GM03348 (cell line): Measurements from ENCODE around the gene ELOVL1.
"Not testable (repeated sequence)": the region's sequence is repeated elsewhere in the genome, so short reads cannot be mapped to it uniquely, and the experiment has no call there.

Experiments used
- DNase-seq: peaks from one replicate; pipeline ENCODE4 v3.0.0; 2012; ENCODE audit warnings: low spot score

Gene ELOVL1

DNA sequence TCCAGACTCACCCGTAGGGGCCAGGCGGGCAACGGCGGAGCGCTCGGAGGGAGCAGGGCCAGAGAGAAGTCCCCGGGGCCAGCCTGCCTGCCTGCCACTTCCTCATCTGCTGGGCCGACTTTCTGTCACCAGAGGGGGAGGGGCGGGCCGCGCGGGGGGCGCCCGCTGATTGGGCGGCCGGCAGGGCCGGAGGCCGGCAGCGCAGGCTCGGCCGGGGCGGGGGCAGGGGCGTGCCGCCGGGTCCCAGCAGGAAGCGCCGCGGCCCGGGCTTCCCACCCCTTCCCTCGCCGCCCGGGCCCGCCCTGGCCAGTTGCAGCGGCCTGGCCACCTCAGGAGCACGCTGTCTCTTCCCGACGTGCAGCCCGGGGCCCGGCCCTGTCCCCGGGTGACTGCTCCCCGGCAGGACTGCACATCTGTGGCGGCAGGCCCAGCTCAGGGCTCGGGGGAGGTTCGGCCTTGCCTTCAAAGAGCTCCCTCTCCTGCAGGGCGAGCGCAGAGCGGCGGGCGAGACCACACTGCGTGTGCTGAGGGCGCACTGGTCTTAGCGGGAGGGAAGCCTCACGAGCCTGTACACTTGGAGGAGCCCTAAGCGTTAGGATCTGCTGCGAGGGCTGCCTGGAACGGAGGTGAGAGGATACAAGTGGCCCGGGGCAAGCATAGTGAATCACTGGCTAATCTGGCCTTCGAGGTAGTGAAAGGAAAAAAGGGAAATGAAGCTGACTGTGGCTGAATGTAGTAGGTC, at the start of gene ELOVL1:
ELOVL1 (minus strand) TSS at position 108 of the 742 bp plus-strand sequence. CDS start 2,402 bp downstream, outside the sequence.
- peak; percentile 99 for DNase-seq

DNA sequence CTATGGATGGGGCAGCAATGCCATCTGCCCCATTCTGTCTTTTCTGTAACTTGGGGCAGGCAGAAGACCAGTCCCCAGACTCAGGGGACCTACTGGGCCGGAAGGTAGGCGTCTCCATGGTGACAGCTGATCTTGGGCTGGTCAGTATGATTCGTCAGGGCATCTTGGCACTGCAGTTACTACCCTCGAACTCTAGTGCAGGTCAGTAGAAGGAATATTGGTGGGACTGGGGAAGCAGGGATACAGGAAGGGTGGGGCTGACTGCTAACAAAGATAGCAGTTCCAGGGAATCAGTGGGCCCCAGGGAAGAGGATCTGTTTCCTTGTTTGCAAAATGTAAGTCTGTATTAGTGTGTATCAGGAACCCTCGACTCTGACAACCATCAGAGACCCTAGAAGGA, 48.1 kb upstream of the ELOVL1 start:
- DNase-seq = no peak

DNA sequence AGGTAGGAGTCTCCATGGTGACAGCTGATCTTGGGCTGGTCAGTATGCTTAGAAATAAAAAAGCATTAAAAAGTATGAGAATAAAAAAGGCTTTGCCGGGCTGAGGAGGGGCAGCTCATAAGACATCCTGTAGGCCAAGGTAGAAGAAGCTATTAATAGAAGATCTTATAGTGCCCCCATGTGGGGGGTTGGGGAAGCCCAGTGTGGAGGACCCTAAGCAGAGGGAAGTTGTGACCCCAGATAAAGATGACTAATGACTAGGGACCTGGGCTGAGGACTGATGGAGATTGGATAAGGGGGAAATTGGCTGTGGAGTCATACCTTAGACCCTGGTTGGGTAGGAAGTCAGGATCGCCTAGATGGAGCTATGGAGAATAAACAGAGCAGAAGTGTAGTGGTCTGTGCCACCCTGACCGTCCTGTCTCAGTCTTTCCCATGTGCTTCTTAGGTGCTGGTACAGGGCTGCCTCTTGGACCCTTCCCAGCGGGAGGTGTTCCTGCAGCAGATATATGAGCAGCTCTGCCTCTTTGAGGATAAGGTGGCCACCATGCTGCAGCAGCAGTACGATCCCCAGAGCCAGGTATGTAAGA, 46.9 kb upstream of the ELOVL1 start:
- DNase-seq = peak; percentile 63

DNA sequence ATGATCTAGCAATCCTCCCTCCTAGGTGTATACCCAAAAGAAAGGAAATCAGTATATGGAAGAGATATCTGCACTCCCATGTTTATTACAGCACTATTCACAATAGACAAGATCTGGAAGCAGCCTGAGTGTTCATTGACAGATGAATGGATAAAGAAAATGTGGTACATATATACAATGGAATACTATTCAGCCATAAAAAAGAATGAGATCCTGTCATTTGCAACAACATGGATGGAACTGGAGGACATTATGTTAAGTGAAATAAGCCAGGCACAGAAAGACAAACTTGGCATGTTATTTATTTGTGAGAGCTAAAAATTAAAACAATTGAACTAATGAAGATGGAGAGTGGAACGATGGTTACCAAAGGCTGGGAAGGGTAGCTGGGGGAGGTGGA, 45.6 kb upstream of the ELOVL1 start:
- DNase-seq = not testable (repeated sequence)

DNA sequence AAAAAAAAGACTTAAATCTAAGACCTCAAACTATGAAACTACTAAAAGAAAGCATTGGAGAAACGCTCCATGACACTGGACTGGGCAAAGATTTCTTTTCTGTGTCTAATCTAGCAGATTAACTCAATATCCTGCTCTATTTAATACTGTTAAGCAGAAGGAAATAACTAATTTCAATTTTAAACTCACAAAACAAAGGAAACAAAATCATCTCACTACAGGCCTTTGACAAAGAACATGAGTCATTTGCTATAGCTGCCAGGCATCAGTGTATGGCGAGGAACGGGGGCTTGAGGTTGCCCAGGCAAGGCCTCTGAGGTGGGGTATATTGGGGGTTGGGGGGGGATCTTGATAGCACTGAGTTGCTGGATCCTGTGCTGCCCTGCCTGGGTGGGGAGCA, 42.8 kb upstream of the ELOVL1 start:
- no peak for DNase-seq

DNA sequence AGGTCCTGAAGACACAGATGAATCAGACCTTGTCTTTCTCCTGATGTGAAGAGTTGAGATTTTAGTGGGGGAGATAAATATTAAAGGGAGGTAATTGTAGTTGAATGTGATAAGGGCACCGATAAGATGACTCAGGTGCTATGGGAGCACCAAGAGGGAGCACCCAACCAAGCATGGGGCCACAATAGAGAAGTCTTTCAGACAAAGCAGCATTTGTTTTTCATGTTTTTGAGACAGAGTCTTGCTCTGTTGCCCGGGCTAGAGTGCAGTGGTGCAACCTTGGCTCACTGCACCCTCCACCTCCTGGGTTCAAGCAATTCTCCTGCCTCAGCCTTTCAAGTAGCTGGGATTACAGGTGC, 38.0 kb upstream of the ELOVL1 start:
- DNase-seq = no peak

DNA sequence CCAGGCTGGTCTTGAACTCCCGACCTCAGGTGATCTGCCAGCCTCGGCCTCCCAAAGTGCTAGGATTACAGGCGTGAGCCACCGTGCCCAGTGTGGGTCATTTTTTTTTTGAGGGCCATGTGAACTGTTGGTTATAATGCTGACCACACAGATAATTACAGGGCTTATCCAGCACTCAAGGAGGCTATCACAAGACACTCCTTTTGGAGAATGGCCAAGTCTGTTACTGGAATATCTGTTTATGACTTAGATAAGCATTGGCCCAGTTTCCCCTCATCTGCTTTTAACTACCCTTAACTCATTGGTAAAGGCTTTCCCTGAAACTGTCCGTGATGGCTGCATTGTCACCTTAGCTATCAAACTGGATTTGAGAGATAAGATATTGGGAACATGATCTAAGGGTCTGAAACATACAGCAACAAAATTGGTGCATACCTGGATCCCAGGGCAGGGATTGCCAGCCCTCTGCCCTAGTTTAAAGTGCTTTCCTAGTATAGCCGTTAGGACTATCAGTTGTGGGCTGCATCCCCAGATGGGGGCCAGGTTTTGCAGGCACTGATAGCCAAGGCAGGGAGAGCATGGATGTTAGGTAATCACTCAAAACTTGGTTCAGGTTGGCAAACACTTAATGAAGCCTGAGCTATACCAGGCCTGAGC, 37.5 kb upstream of the ELOVL1 start:
- DNase-seq = no peak

DNA sequence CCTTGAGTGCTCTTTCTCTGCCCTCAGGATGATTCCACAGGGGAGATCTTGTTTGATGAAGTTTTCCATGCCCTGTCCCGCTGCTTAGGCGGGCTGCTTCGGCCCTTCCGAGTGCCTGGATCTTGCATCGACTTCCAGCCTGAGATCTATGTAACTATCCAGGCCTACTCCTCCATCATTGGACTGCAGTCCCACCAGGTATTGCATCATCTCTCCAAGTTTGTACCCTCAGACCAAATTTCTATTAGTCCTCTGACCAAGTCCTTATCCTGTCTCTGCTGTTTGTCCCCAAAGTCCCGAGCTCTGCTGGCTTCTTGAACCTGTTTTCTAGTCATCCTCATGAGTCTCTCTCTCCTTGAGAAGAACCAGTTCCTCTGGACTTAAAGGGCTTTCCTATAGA, 36.5 kb upstream of the ELOVL1 start:
- no peak for DNase-seq

DNA sequence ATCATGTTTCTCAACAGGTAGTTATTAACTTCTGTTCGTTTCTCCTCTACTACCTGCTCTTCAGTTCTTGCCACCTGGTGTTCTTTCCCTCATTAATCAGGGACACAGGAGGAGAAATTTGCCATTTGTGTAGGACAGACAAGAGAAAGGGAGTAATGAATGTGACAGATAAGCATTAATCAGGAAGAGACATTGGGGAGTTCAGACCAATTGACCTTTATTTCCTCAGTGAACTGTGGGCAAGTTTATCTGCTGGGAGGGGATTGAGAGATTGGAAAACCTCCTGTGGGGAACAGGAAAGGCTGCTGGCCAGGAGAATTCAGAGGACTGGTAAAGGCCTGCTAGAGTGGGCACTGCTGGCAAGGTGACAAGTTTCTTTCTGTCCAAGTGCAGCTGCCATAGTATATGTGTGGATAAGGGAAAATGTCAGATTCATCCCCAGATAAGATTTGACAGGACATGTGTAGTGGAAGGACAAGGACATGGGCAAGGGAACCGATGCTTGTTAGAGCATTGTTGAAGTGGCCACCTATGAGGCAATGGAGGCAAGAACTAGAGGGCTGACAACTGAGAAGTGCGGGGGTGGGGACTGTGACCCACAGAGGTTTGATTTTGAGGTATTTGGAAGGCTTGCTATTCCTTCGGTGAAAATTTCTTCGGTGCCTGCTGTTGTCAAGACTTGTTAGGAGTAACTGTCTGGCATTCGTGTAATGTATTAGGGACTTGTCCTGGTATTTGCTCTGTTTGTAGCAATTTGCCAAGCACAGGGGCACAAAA, 34.5 kb upstream of the ELOVL1 start:
- DNase-seq = no peak

DNA sequence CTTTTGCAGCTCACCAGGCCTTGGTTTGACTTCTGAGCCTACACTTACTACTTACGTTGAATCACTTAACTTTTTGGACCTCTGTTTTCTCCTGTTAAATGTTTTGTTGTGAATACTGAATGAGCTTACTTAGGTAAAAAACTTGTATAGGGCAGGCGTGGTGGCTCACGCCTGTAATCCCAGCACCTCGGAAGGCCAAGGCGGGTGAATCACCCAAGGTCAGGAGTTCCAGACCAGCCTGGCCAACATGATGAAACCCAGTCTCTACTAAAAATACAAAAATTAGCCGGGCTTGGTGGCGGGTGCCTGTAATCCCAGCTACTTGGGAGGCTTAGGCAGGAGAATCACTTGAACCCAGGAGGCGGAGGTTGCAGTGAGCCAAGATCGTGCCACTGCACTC, 32.6 kb upstream of the ELOVL1 start:
- DNase-seq = not testable (repeated sequence)

DNA sequence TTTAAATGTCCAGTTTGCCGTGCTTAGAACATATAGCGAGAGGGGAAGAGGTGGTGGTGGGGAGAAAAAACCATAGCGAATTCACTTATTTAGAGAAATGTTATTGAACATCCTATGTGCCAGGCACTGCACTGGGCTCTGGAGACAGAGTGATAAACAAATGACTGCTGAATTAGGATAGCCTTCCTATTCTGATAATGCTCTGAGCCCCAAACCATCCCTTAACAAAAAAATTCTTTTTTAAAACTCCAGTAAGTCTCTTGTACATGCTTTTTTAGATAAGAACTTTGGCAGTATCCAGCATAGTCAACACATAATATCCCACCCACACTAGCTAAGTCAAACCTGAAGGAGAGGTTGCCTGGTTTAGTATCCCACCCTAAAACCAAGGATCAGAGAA, 30.4 kb upstream of the ELOVL1 start:
- DNase-seq = no peak

DNA sequence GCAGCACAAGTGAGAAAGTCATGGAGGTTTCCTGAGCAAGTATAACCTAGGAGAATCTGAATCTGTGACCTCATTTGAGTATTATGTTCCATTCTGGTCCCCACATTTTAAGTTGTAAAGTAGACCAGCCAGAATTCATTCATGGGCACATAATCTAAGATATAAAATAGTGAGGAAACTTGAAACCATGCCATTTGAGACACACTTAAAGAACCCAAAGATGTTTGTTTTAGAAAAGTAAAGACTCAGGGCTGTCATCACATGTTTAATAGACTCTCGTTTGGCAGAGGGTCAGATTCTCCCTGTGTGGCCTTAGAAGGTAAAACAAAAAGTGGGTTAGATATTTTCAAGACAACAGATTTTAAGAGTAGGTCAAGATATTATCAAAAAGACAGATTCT, 28.2 kb upstream of the ELOVL1 start:
- DNase-seq = no peak

DNA sequence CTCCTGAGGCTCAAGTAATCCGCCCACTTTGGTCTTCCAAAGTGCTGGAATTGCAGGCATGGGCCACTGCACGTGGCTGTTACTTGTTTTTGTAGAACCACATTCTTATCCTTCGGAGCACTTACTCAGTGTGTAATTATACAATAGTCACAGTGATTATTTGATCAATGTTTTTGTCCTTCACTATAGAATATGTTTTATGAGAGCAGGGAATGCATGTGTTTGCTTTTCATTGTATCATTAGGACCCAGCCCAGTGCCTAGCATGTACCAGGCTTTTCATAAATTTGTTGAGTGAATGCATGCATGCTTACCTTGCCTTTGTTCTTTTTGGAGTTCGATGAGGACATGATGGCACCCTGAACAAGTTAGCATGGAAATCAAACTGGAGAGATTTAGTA, 27.7 kb upstream of the ELOVL1 start:
- no peak for DNase-seq

DNA sequence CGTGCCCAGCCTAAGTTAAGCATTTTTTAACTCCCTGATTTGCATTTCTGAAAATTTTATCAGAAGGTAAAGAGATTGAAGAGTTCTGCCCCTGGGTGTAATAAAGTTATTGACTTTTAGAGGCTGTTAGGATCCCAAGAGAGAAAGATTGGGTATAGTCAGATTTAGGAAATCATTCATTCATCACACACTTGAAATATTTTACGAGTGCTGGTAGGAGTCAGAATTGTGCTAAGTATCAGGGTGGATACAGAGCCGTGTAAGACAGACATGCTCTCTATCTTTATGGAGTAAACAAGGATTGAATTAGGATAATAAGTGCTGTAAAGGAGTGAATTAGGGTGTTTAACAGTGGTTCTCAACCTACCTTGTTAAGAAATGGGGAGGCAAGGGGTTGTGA, 24.9 kb upstream of the ELOVL1 start:
- no peak for DNase-seq

DNA sequence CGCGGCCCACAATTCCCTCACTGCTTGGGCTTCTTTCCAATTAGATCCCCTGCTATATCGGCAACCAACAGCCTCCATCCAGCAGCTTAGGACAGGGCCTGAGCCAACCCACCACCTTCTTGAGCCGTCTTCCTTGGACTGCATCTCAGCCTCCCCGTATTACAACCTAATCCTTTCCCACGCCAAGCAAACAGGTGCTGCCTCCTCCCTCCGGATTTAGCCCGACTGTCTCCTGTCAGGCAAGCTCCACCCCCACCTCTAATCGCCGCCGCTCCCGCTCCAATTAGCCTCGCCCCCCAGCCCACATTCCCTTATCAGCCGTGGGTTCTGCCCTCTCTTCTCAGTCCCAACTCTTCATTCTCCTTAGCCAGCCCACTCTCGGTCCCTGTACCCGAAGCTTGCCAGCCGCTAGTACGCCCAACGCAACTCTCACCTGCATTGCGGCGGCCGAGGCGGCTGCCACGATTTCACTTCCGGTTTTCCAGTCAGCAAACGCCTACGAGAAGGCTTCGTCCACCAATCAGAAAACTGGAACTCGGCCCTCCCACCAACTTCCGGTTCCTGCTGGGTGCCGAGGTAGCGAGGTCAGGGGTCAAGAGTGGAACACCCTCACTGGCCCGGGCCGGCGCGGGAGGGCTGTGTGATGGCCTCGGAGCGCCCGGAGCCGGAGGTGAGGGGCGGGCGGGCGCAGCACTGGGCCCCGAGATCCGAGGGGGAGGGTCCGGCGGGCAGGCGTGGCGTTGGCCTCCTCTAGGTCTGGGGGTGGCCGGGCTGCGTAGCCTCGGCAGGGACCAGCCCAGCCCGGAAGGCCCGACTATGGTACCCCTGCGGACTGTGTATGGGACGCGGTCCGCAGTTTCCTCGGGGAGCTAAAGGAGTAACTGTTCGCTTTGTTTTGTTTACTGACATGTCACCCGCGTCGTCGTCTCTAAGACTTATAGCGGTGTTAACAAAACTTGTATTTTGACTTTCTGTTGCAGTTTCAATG, 21.8 kb upstream of the ELOVL1 start, which contains the start of the genes MED8 and SZT2:
MED8 (minus strand) TSS at position 475 of the 988 bp plus-strand sequence; CDS start at position 439, 36 bp downstream.
SZT2 (plus strand) TSS at position 574 of the 988 bp plus-strand sequence; CDS start at position 644, 70 bp downstream.
- DNase-seq = peak; percentile 97

DNA sequence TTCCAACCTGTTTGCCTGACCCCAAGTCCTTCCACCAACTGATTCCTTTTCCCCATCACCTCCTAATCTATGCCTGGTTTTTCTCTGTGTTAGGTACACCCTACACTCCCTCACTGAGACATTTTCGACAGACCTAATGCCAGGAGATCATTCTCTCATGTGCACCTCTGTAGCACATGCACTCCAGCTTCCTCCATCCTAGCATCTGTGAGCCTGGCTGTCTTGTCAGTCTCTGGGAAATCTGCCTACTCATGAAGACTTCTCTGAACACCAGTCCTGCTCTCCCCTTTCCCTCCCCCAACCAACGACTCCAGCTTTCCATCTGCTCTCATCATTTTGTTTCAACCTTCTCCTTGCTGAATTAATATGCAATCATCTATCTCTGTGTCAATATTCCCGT, 20.8 kb upstream of the ELOVL1 start:
- peak; percentile 19 for DNase-seq

DNA sequence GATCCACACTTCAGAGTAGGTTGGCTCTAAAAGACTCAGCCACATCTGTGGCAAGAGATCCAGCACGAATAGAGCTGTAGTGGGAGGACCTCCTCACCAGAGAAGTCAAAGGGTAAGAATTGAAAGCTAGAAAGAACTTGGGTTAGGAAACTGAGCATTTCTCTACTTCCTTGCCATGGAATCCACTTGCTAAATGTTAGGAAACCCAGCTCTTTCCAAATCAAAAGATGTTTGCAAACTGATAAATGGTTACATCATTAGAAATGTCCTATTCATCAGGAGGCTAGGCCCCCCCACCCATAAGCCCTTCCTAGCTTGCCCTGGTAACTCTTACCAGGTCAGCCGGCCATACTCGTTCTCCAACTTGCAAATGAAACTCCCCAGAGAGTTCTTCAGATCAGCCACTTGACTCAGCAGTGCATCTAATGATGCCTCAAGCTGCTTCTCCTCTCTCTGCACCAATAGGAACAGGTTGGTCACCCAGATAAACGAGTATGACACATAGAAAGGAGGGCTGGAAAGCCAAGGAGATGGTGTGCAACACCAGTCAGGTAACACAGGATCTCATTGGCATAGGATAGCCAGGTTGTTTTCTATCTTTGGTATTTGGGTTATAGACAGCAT, 20.3 kb upstream of the ELOVL1 start:
- peak; percentile 18 for DNase-seq

DNA sequence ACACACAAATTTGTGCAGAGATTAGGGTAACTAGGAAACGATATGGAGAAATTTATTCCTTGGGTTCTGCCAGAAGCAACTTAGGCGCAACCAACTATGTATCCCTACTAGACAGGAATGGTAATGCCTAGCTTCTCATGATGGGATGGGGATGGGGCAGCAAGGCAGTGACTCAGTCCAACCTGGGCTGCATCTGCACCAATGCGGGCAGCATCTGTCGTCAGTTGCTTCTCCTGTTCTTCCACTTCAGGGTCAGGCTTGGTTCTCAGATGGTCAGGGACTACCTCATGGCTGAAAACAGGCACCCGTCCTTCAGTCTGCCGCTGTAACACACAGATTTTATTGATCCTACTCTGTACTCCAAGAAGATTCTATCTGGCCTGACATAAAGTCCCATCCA, 18.9 kb upstream of the ELOVL1 start:
- DNase-seq = no peak

DNA sequence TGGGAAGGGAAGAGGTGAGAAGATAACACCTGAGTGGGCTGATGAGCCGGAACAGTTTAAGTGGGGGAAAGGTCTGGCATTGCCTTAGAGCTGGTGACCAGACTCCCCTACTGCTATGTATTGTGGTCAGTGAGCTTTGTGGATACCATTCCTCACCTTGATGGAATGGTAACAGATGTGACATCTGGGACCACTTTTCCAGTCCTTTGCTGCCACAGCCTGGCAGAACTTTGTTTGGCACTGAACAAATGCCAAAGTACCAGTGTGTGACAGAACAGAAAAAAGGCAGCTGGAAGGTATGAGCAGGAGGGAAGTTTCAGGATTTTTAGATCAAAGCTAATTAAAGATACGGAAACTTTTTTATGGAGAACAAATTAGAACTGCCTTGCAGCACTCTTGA, 15.6 kb upstream of the ELOVL1 start:
- no peak for DNase-seq

DNA sequence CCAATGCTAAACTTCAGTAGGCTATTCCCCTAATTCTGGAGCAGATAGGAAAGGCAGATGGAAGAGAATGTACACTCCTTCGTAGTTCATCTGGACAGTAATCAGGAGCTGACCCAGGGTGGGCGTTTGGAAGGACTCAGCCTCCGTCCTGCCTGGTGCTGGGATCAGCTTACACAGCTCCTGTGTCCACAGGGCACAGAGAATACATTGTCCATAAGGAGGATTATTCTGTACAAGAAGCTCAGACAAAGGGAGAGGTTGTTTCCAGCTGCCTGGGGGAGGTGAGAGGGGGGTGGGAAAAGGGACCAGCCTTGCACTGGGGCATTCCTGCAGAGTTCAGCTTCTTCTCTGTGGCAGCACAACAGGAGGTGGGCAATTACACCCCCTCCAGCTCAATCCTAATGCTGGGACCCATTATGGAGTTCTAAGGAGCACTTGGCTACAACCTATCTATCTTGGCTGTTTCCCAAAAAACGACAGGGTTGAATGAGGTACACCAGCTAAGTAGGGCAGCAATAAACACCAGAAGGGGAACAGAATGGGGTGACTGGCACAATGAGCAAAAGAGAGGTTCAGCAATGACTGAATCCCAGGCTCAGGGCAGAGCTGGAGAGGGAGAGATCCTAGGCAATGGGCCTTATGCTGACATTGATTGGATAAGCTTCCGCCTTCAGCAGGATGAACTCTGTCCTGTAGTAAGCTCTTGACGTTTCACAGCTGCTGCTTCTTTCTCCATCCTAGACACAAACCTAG, 14.4 kb upstream of the ELOVL1 start:
- DNase-seq = no peak
